Epidermal melanocyte (primary cell): ENCODE data around the gene GALNT17.
"Not testable (repeated sequence)": the region's sequence is repeated elsewhere in the genome, so short reads cannot be mapped to it uniquely, and the experiment has no call there.

Experiments used
- DNase-seq: peaks from one replicate; pipeline ENCODE4 v3.0.0; 2011; ENCODE audit warnings: low spot score; ENCODE audit not compliant: insufficient read length

The GALNT17 gene

GRCh38 chr7:71235253-71235652 lies 103.3 kb downstream of the GALNT17 start:
- no peak for DNase-seq

GRCh38 chr7:71236230-71237105 lies 104.5 kb downstream of the GALNT17 start:
- no peak for DNase-seq

GRCh38 chr7:71237945-71238344 lies 106.0 kb downstream of the GALNT17 start:
- no peak for DNase-seq

- DNase-seq, result no peak
Measured at GRCh38 chr7:71238581-71239295, 106.8 kb downstream of the GALNT17 start.

- DNase-seq, result no peak
Measured at GRCh38 chr7:71239586-71240268, 107.8 kb downstream of the GALNT17 start.

GRCh38 chr7:71243736-71244410 lies 111.9 kb downstream of the GALNT17 start:
- DNase-seq, result no peak

GRCh38 chr7:71245038-71245437 lies 113.1 kb downstream of the GALNT17 start:
- DNase-seq, result no peak

- no peak for DNase-seq
Measured at GRCh38 chr7:71251706-71252105, 119.8 kb downstream of the GALNT17 start.

GRCh38 chr7:71254751-71255150 lies 122.8 kb downstream of the GALNT17 start:
- no peak for DNase-seq

- DNase-seq, result no peak
Measured at GRCh38 chr7:71255537-71256178, 123.7 kb downstream of the GALNT17 start.

- no peak for DNase-seq
Measured at GRCh38 chr7:71261066-71261465, 129.1 kb downstream of the GALNT17 start.

GRCh38 chr7:71262834-71263233 lies 130.9 kb downstream of the GALNT17 start:
- DNase-seq, result not testable (repeated sequence)

- DNase-seq, result no peak
Measured at GRCh38 chr7:71264005-71264404, 132.1 kb downstream of the GALNT17 start.

GRCh38 chr7:71266912-71267311 lies 135.0 kb downstream of the GALNT17 start:
- no peak for DNase-seq

- DNase-seq, result no peak
Measured at GRCh38 chr7:71267734-71268469, 136.0 kb downstream of the GALNT17 start.

- DNase-seq, result no peak
Measured at GRCh38 chr7:71270558-71270957, 138.6 kb downstream of the GALNT17 start.

GRCh38 chr7:71271203-71271602 lies 139.3 kb downstream of the GALNT17 start:
- no peak for DNase-seq

- DNase-seq, result no peak
Measured at GRCh38 chr7:71272509-71273490, 140.9 kb downstream of the GALNT17 start.

GRCh38 chr7:71278257-71278656 lies 146.3 kb downstream of the GALNT17 start:
- DNase-seq, result no peak
